ENCODE results near the gene CLIP3. TPM values are rescaled to one million over a fixed set of nuclear protein-coding genes. Genes with fewer than 3 reads are reported as not detected.

Gene CLIP3
- total and polyA plus RNA-seq, 2 of the 13 experiments (the other 11 are each of a cell fraction or from before 2014, with no cell fraction given) = 0.15 to 1.2 TPM

DNA sequence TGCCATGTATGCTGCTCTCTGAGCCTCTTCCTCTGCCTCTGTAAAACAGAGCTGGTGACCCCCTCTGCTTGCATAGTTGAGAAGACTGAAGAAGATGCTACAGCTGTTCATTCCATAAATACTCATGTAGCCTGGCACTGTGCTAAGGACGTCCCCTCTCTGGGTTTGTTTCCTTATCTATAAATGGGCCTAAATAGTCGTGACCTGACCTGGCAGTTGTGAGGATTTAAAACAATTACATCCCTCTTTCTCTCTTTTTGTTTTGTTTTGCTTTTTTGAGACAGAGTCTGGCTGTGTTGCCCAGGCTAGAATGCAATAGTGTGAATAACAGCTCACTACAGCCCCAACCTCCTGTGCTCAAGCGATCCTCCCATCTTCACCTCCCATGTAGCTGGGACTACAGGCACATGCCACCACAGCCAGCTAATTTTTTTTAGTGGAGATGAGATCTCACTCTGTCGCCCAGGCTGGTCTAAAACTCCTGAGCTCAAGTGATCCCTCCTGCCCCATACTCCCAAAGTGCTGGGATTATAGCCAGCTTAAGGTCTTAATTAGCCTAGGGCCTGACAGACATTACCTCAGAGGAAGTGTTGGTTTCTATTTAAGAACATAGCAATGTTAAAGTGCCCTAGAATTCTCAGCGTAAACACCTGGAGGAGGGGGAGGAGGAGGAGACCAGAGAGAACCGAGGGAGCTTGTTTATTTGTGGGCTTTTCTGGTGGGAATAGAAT lies 26.7 kb upstream of the CLIP3 start:
- Histone ChIP-seq H4K20me1 (ENCODE audit: insufficient read depth, low read length) (no peaks in the 10 kb centered on the region), H3K4me1 (ENCODE audit: insufficient read depth, low read length) (peaks cover 59% of the 10 kb centered on the region), H3K9me3 (ENCODE audit: low read length) (no peaks in the 10 kb centered on the region), H3K4me2 (ENCODE audit: low read depth, low read length) (peak overlapping the region; percentile 65), H3K27ac (ENCODE audit: extremely low read length, insufficient read depth, low read length) (peak overlapping the region; percentile 88), H3K27me3 (ENCODE audit: control insufficient read depth in 1 of 2, insufficient read depth in 2 of 2, low read length in 2 of 2) (no peaks in the 10 kb centered on the region; a peak in 1 of 5 replicates), H3K36me3 (replicated peaks in 1 of 2; ENCODE audit: control insufficient read depth in 1 of 2, insufficient read depth in 2 of 2, low read length in 2 of 2) (peaks cover 5 to 23% of the 10 kb centered on the region in 2 experiments; a peak in 4 of 5 replicates), H3K79me2 (ENCODE audit: insufficient read depth, low read length) (peaks cover 19% of the 10 kb centered on the region), H2AFZ (ENCODE audit: low read length) (no peak overlapping the region), H3K9ac (ENCODE audit: insufficient read depth, low read depth, low read length) (peak overlapping the region; percentile 61), H3K4me3 (replicated peaks in 1 of 3; ENCODE audit: insufficient read depth in 1 of 3, low read depth in 2 of 3, low read length in 3 of 3) (peak overlapping the region in 1 of 3 experiments; percentile 32; a peak in 2 of 6 replicates)
- in situ Hi-C loops (cut with HindIII; ENCODE audit: extremely low pct_ligation_motif_present, low pct_unique_long_range_greater_than_20kb) = no loop called here
- DNase-seq (ENCODE audit: low spot score) (no peak), ATAC-seq (no peak), FAIRE-seq (no peak)
- intact Hi-C loops (cut with micrococcal nuclease; ENCODE audit: unreplicated experiment) = loop anchor here (10.0 kb wide), 1 partner anchor 1155 kb away; the partner anchor contains the start of genes ZNF383 and ZNF585B
- POLR2A ChIA-PET = interaction anchor here (1.0 to 2.3 kb wide), 8 partner anchors 18 to 430 kb away, joined by 3 to 10 read pairs (median 5); partner anchors contain the start of genes ALKBH6, CAPNS1, POLR2I and TBCB
- WGBS (ENCODE audit: low lambda C conversion rate) = 85% methylated on average over 6 of the region's 6 CpGs
- no TSS peak for BruUV-seq (replicated peaks)
- TF ChIP-seq, protein P1, sequence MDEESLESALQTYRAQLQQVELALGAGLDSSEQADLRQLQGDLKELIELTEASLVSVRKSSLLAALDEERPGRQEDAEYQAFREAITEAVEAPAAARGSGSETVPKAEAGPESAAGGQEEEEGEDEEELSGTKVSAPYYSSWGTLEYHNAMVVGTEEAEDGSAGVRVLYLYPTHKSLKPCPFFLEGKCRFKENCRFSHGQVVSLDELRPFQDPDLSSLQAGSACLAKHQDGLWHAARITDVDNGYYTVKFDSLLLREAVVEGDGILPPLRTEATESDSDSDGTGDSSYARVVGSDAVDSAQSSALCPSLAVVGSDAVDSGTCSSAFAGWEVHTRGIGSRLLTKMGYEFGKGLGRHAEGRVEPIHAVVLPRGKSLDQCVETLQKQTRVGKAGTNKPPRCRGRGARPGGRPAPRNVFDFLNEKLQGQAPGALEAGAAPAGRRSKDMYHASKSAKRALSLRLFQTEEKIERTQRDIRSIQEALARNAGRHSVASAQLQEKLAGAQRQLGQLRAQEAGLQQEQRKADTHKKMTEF (CRISPR knock-in tag; IDR thresholded peaks at IDR 0.05) = peak; percentile 6; the same call in 1 of the 2 replicates
- no peak for TF ChIP-seq JARID2 (CRISPR knock-in tag; IDR thresholded peaks at IDR 0.05; ENCODE audit: insufficient replicate concordance)
- no peak for TF ChIP-seq ZNF367 (CRISPR knock-in tag; IDR thresholded peaks at IDR 0.05; ENCODE audit: borderline replicate concordance)
- peak; percentile 85; the same call in 1 of the 2 replicates for TF ChIP-seq ZNF3 (CRISPR knock-in tag; IDR thresholded peaks at IDR 0.05)
- TF ChIP-seq ZNF33B (CRISPR knock-in tag; IDR thresholded peaks at IDR 0.05) = 0 out of 2 replicates have a peak, but pooled peaks have one; percentile 3
- TF ChIP-seq ASH2L (IDR thresholded peaks at IDR 0.05; ENCODE audit: insufficient read length, low read depth, low read length) = peak; percentile 52
- TF ChIP-seq HHEX (CRISPR knock-in tag; IDR thresholded peaks at IDR 0.05) = no peak
- 0 out of 2 replicates have a peak, but pooled peaks have one; percentile 9 for TF ChIP-seq ZNF430 (CRISPR knock-in tag; IDR thresholded peaks at IDR 0.05)
- TF ChIP-seq RBFOX2 (IDR thresholded peaks at IDR 0.05; ENCODE audit: low read depth, low read length) = 0 out of 2 replicates have a peak, but pooled peaks have one; percentile 8
- peak; percentile 87 for TF ChIP-seq ZNF121 (CRISPR knock-in tag; IDR thresholded peaks at IDR 0.05)
- CTCF ChIA-PET (ENCODE audit: low intra/inter-chr PET ratio, low total read pairs) = no interaction called here

Measured in HepG2 (cell line).